ENCODE results near the gene TBC1D2B. TPM values are rescaled to one million over a fixed set of nuclear protein-coding genes. Genes with fewer than 3 reads are reported as not detected.
A peak's percentile ranks its signal among the peaks of the same experiment; 100 is the strongest.

The TBC1D2B gene
- total and polyA plus RNA-seq, 7 experiments from 2014 or later = 7.4 to 119 (median 76.6) TPM

DNA sequence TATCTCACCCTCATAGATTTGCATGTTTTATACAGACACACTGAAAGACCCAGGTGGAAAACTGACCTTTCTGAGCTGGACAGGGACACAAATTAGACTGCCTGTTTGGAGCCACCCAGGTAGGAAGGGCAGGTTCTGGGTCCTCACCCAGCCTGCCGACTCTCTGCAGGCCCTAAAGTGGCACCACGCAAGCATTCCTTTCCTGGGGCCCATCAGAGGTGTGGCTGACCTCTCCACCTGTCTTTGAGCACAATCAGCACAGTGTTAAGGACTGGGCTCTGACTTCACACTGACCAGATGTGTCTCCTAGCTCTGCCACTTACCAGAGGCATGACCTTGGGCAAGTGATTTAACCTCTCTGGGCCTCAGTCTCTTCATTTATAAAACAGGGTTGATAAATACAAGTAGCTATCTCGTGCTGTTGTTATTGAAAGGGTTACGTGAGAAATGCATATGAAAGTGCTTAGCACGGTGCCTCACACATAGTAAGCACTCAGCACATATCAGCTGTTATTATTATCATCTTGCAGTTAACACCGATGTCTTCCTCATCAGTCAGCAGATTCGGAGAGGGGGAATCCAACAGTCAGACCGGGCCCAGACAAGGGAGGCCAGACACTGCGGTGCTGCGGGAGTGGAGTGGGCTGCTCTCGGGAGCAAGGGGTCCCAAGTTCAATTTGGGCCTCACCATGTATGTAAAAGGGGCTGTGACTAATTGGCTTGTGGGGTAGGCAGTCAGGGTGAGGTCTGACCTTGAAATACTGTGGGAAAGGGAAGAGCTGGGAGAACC is 2.0 kb upstream of the TBC1D2B start:
- H3K4me1 ChIP-seq (ENCODE audit: control insufficient read depth in 2 of 2, insufficient read depth in 2 of 2, low read length in 2 of 2) = peaks cover 16 to 19% of the 10 kb centered on the region in 2 donors
- ChIA-PET CTCF (interaction anchor here (1.2 to 1.4 kb wide), 2 partner anchors 29 to 45 kb away, joined by 4 to 7 read pairs; no protein-coding TSS in a partner anchor), POLR2A (interaction anchor here (0.6 to 15.7 kb wide), 3 partner anchors 18 to 44 kb away, joined by 3 to 292 read pairs (median 4); no protein-coding TSS in a partner anchor)
- H3K36me3 Mint-ChIP-seq = peaks cover 0 to 8% (median 3%) of the 10 kb centered on the region in 5 donors
- H3K9me3 Mint-ChIP-seq = no peaks in the 10 kb centered on the region
- peaks cover 0 to 5% (median 0%) of the 10 kb centered on the region in 3 experiments for H3K36me3 ChIP-seq (ENCODE audit: control insufficient read depth in 2 of 3, insufficient read depth in 3 of 3, low read length in 3 of 3)
- no peaks in the 10 kb centered on the region for H3K27me3 ChIP-seq (ENCODE audit: control insufficient read depth in 2 of 2, insufficient read depth in 2 of 2, low read length in 2 of 2)
- ATAC-seq (no peak), DNase-seq (no peak)
- H3K27ac ChIP-seq (ENCODE audit: low read depth, low read length) = no peak overlapping the region
- peaks cover 20 to 53% (median 27%) of the 10 kb centered on the region in 7 donors for H3K4me1 Mint-ChIP-seq
- H3K27ac Mint-ChIP-seq = peak overlapping the region in 7 of 9 donors; percentile 37 to 90 (median 59)
- no peak overlapping the region for H3K4me3 ChIP-seq (ENCODE audit: low read length)
- intact Hi-C loops (cut with micrococcal nuclease) = loop anchor here in 1 of 2 donors (5.0 kb wide), 2 partner anchors 68 to 358 kb away; partner anchors contain the start of genes IDH3A and IREB2
- no peaks in the 10 kb centered on the region for H3K27me3 Mint-ChIP-seq
- H3K4me3 Mint-ChIP-seq = peak overlapping the region in 4 of 10 donors; percentile 6 to 48 (median 29)
- H3K9me3 ChIP-seq (ENCODE audit: control insufficient read depth in 2 of 3, low read length in 3 of 3) = no peaks in the 10 kb centered on the region

DNA sequence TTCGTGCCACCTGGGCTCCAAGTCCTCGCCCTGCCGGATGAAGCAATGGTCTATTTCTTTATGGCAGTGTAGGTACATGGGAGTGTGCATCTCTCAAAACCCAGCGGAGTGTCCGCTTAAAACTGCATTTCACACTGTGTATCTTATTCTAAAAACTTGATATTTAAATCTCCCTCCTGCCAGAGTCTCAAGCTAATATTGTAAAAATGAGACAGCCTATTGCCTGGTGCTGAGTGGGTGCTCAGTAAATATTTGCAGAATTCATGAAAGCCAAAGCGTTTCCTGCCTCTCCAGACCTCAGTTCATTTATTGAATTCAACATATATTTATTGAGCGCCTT is 330 bp upstream of the TBC1D2B start:
- Histone ChIP-seq H3K9me3 (ENCODE audit: control insufficient read depth in 2 of 3, low read length in 3 of 3) (no peaks in the 10 kb centered on the region), H3K4me3 (ENCODE audit: low read length) (peak overlapping the region; percentile 75), H3K4me1 (ENCODE audit: control insufficient read depth in 2 of 2, insufficient read depth in 2 of 2, low read length in 2 of 2) (peaks cover 28% of the 10 kb centered on the region in 2 donors), H3K27me3 (ENCODE audit: control insufficient read depth in 2 of 2, insufficient read depth in 2 of 2, low read length in 2 of 2) (no peaks in the 10 kb centered on the region), H3K36me3 (ENCODE audit: control insufficient read depth in 2 of 3, insufficient read depth in 3 of 3, low read length in 3 of 3) (peaks cover 0 to 5% (median 0%) of the 10 kb centered on the region in 3 experiments), H3K27ac (ENCODE audit: low read depth, low read length) (peak overlapping the region; percentile 66)
- peaks cover 0 to 11% (median 3%) of the 10 kb centered on the region in 5 donors for H3K36me3 Mint-ChIP-seq
- H3K27ac Mint-ChIP-seq = peak overlapping the region; percentile 77 to 93 (median 90)
- H3K27me3 Mint-ChIP-seq = no peaks in the 10 kb centered on the region
- CTCF ChIA-PET = interaction anchor here (0.7 to 1.0 kb wide), 2 partner anchors 21 to 35 kb away, joined by 3 read pairs; no protein-coding TSS in a partner anchor
- ATAC-seq (peak; percentile 16), DNase-seq (peak in 1 of 9 donors; percentile 22)
- intact Hi-C loops (cut with micrococcal nuclease) = loop anchor here (1.0 to 5.0 kb wide), 10 partner anchors 10 to 360 kb away; partner anchors contain the start of genes IDH3A (in 2 of the 2) and IREB2 (in 2 of the 2)
- H3K9me3 Mint-ChIP-seq = no peaks in the 10 kb centered on the region
- H3K4me1 Mint-ChIP-seq = peaks cover 33 to 50% (median 40%) of the 10 kb centered on the region in 7 donors
- peak overlapping the region; percentile 83 to 99 (median 92) for H3K4me3 Mint-ChIP-seq
- POLR2A ChIA-PET = interaction anchor here (0.8 to 15.7 kb wide), 7 partner anchors 10 to 58 kb away, joined by 3 to 292 read pairs (median 4); no protein-coding TSS in a partner anchor

DNA sequence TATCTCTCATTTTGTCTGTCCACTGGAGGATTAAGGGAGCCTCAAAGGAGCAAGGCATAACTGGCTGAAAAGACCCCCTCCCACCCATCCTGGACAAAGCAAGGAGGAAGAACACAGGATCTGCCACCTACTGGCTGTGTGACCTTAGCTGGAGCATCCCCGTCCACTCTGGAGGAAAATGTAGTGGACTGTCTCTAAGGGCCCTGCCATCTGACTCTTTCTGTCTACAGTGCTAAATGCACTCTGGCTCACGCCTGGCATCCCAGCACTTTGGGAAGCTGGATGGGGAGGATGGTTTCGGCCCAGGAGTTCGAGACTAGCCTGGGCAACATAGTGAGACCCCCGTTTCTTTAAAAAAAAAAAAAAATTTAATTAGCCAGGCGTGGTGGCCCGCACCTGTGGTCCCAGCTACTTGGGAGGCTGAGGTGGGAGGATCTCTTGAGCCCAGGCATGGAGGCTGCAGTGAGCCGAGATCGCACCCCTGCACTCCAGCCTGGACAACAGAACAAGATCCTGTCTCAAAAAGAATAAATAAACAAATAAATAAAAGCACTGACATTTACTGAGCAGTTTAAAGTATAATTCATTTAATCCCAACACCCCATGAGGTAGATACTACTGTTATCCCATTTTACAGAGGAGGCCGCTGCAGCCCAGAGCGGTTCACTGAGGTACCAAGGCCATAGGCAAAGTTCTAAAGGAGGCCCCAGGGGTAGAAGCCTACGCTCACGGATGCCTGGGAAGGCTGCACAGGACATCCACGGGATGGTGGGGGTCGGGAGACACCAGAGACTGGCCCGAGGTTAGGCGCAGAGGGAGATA is 1.1 kb downstream of the TBC1D2B start:
- Mint-ChIP-seq H3K36me3 (peaks cover 0 to 12% (median 3%) of the 10 kb centered on the region in 5 donors), H3K27ac (peak overlapping the region in 7 of 9 donors; percentile 88 to 98 (median 96)), H3K9me3 (no peaks in the 10 kb centered on the region), H3K27me3 (no peaks in the 10 kb centered on the region), H3K4me1 (peaks cover 38 to 64% (median 50%) of the 10 kb centered on the region in 7 donors), H3K4me3 (peak overlapping the region; percentile 92 to 100 (median 98))
- ChIA-PET POLR2A (interaction anchor here (0.7 to 15.7 kb wide), 8 partner anchors 8 to 42 kb away, joined by 3 to 292 read pairs (median 4); no protein-coding TSS in a partner anchor), CTCF (interaction anchor here (0.7 to 1.6 kb wide), 5 partner anchors 9 to 91 kb away, joined by 3 to 5 read pairs (median 3); no protein-coding TSS in a partner anchor)
- DNase-seq = no peak
- peaks cover 40 to 42% of the 10 kb centered on the region in 2 donors for H3K4me1 ChIP-seq (ENCODE audit: control insufficient read depth in 2 of 2, insufficient read depth in 2 of 2, low read length in 2 of 2)
- H3K9me3 ChIP-seq (ENCODE audit: control insufficient read depth in 2 of 3, low read length in 3 of 3) = no peaks in the 10 kb centered on the region
- ATAC-seq = peak; percentile 9
- intact Hi-C loops (cut with micrococcal nuclease) = loop anchor here (1.0 to 5.0 kb wide), 10 partner anchors 8 to 362 kb away; partner anchors contain the start of genes IDH3A (in 2 of the 2) and IREB2 (in 2 of the 2)
- H3K4me3 ChIP-seq (ENCODE audit: low read length) = peak overlapping the region; percentile 98
- H3K27ac ChIP-seq (ENCODE audit: low read depth, low read length) = peak overlapping the region; percentile 70
- H3K36me3 ChIP-seq (ENCODE audit: control insufficient read depth in 2 of 3, insufficient read depth in 3 of 3, low read length in 3 of 3) = peaks cover 0 to 5% (median 0%) of the 10 kb centered on the region in 3 experiments
- no peaks in the 10 kb centered on the region for H3K27me3 ChIP-seq (ENCODE audit: control insufficient read depth in 2 of 2, insufficient read depth in 2 of 2, low read length in 2 of 2)

DNA sequence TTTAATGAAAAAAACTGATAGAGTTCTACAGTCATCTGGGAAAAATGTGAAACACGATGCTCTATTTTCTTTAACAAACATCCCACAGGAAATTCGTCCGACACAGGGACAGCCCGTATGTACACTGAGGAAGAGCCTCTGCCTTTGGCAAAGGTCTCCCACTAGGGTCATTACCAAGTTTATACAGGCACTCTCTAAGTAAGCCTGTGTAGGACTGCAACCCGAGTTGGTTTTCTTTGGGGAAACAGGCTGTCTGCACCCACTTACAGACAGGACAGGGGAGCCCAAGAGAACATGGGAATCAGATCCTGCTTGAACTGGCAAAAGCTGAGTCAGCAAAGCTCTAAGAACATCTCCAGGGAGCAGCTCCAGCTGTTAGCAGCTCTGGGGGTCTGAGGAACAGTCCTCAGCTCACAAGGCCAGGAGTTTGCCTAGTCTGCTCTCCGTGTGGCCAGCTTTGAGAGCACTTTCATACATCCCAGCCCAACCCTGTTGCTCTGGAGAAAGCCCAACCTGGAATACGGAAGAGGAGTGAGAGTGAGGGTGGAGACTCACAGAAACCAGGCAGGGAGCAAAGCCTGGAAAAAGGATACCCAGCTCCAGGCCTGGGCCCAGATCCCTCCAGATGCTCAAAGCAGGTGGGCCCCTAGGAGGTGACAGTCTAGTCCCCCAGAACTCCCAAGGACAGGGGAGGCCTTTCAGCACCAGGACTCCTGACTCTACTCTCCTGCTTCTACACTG is 1.9 kb downstream of the TBC1D2B start:
- H3K27ac ChIP-seq (ENCODE audit: low read depth, low read length) = peak overlapping the region; percentile 70
- H3K4me3 Mint-ChIP-seq = peak overlapping the region; percentile 92 to 100 (median 98)
- no peak for DNase-seq
- ChIA-PET CTCF (interaction anchor here (0.9 to 1.6 kb wide), 4 partner anchors 8 to 91 kb away, joined by 3 to 5 read pairs (median 4); no protein-coding TSS in a partner anchor), POLR2A (interaction anchor here (0.7 to 15.7 kb wide), 4 partner anchors 8 to 41 kb away, joined by 4 to 292 read pairs (median 4); no protein-coding TSS in a partner anchor)
- H3K27me3 Mint-ChIP-seq = no peaks in the 10 kb centered on the region
- peaks cover 38 to 68% (median 50%) of the 10 kb centered on the region in 7 donors for H3K4me1 Mint-ChIP-seq
- peaks cover 0 to 5% (median 0%) of the 10 kb centered on the region in 3 experiments for H3K36me3 ChIP-seq (ENCODE audit: control insufficient read depth in 2 of 3, insufficient read depth in 3 of 3, low read length in 3 of 3)
- H3K9me3 ChIP-seq (ENCODE audit: control insufficient read depth in 2 of 3, low read length in 3 of 3) = no peaks in the 10 kb centered on the region
- H3K4me3 ChIP-seq (ENCODE audit: low read length) = peak overlapping the region; percentile 98
- peaks cover 41 to 48% of the 10 kb centered on the region in 2 donors for H3K4me1 ChIP-seq (ENCODE audit: control insufficient read depth in 2 of 2, insufficient read depth in 2 of 2, low read length in 2 of 2)
- peaks cover 0 to 14% (median 3%) of the 10 kb centered on the region in 5 donors for H3K36me3 Mint-ChIP-seq
- no peaks in the 10 kb centered on the region for H3K9me3 Mint-ChIP-seq
- no peak for ATAC-seq
- H3K27me3 ChIP-seq (ENCODE audit: control insufficient read depth in 2 of 2, insufficient read depth in 2 of 2, low read length in 2 of 2) = no peaks in the 10 kb centered on the region
- H3K27ac Mint-ChIP-seq = peak overlapping the region in 7 of 9 donors; percentile 77 to 98 (median 90)
- intact Hi-C loops (cut with micrococcal nuclease) = loop anchor here (2.0 to 5.0 kb wide), 5 partner anchors 27 to 362 kb away; partner anchors contain the start of genes IDH3A (in 2 of the 2) and IREB2 (in 1 of the 2)

DNA sequence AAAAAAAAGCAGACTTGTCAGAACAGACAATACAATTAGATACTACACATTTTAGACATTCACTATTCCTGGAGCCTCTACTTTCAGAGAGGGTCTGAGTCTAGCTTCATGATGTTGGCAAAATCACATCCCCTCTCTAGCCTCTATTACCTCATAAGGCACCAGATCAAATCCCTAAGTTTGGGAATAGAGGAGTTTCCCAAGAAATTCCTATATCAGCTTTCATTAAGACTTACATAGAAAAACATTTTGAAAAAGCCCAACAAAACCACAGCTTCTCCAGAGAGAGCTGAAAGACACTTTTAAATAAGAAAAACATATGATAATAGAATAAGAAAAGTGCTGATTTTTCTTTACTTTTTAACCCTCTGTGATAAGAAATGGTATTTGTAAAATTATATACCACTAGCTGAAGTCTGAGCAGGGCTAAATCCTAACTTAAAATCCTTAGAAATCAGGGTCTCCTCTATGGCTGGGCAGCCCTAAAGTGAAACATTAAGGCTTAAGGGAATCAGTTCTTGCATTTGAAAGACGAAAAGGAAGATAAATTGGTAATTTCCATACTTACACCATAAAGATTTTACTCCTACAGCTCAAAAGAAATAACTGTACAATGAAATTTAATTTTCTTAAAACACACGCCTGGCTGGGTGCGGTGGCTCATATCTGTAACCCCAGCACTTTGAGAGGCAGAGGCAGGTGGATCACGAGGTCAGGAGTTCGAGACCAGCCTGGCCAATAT is 4.3 kb downstream of the TBC1D2B start:
- ATAC-seq (no peak), DNase-seq (no peak)
- H3K27me3 Mint-ChIP-seq = no peaks in the 10 kb centered on the region
- peaks cover 0 to 23% (median 3%) of the 10 kb centered on the region in 5 donors for H3K36me3 Mint-ChIP-seq
- peak overlapping the region; percentile 24 for H3K4me3 ChIP-seq (ENCODE audit: low read length)
- peaks cover 0 to 5% (median 0%) of the 10 kb centered on the region in 3 experiments for H3K36me3 ChIP-seq (ENCODE audit: control insufficient read depth in 2 of 3, insufficient read depth in 3 of 3, low read length in 3 of 3)
- peak overlapping the region; percentile 69 for H3K27ac ChIP-seq (ENCODE audit: low read depth, low read length)
- peaks cover 63 to 72% of the 10 kb centered on the region in 2 donors for H3K4me1 ChIP-seq (ENCODE audit: control insufficient read depth in 2 of 2, insufficient read depth in 2 of 2, low read length in 2 of 2)
- H3K27me3 ChIP-seq (ENCODE audit: control insufficient read depth in 2 of 2, insufficient read depth in 2 of 2, low read length in 2 of 2) = no peaks in the 10 kb centered on the region
- ChIA-PET CTCF (interaction anchor here (0.7 to 1.8 kb wide), 3 partner anchors 38 to 90 kb away, joined by 3 to 6 read pairs (median 3); no protein-coding TSS in a partner anchor), POLR2A (interaction anchor here (0.6 to 15.7 kb wide), 3 partner anchors 18 to 75 kb away, joined by 3 to 292 read pairs (median 78); no protein-coding TSS in a partner anchor)
- no peaks in the 10 kb centered on the region for H3K9me3 ChIP-seq (ENCODE audit: control insufficient read depth in 2 of 3, low read length in 3 of 3)
- H3K4me1 Mint-ChIP-seq = peaks cover 46 to 62% (median 52%) of the 10 kb centered on the region in 7 donors
- H3K27ac Mint-ChIP-seq = peak overlapping the region in 6 of 9 donors; percentile 59 to 97 (median 92)
- intact Hi-C loops (cut with micrococcal nuclease) = no loop called here
- H3K4me3 Mint-ChIP-seq = peak overlapping the region; percentile 49 to 83 (median 66)
- no peaks in the 10 kb centered on the region for H3K9me3 Mint-ChIP-seq

All from naive thymus-derived CD4-positive, alpha-beta T cell (primary cell).